ENCODE measurements around the gene SLX4IP. TPM values are rescaled to one million over a fixed set of nuclear protein-coding genes. Genes with fewer than 3 reads are reported as not detected.

SLX4IP gene
- total and polyA plus RNA-seq, 2 donors (not counting 3 experiments of a cell fraction or from before 2014, with no cell fraction given), result 1.9 to 4.5 TPM

GRCh38 chr20:10597637-10598036, 162.5 kb downstream of the SLX4IP start:
- POLR2A ChIA-PET, result no interaction called here
- intact Hi-C loops (cut with micrococcal nuclease), result loop anchor here (5.0 kb wide), 2 partner anchors 40 to 245 kb away; no protein-coding TSS in a partner anchor
- no peak for FAIRE-seq

More at GRCh38 chr20:10597637-10598036, 162.5 kb downstream of the SLX4IP start:
- Histone ChIP-seq H3K9me1 (replicated peaks; ENCODE audit: control insufficient read depth, extremely low read depth, insufficient read depth, low read length) (no peaks in the 10 kb centered on the region), H3K4me2 (ENCODE audit: insufficient read depth, low read length) (no peak overlapping the region), H3K4me3 (replicated peaks in 1 of 3; ENCODE audit: insufficient read depth in 1 of 3, low read depth in 1 of 3, low read length in 3 of 3) (no peak overlapping the region), H2AFZ (ENCODE audit: low read depth, low read length) (no peak overlapping the region), H3K9ac (replicated peaks; ENCODE audit: extremely low read depth, insufficient read depth, low read length) (no peak overlapping the region), H3K79me2 (ENCODE audit: control insufficient read depth, insufficient read depth, low read length) (no peaks in the 10 kb centered on the region), H3K27me3 (ENCODE audit: control insufficient read depth in 2 of 2, insufficient read depth in 2 of 2, low read length in 2 of 2) (no peaks in the 10 kb centered on the region), H3K36me3 (ENCODE audit: control insufficient read depth in 2 of 2, extremely low read depth in 1 of 2, insufficient read depth in 2 of 2, low read length in 2 of 2) (no peaks in the 10 kb centered on the region), H4K20me1 (replicated peaks; ENCODE audit: control insufficient read depth, extremely low read depth, insufficient read depth, low read length) (no peaks in the 10 kb centered on the region), H3K27ac (ENCODE audit: insufficient read depth, low read depth, low read length) (no peak overlapping the region), H3K9me3 (replicated peaks; ENCODE audit: control insufficient read depth, insufficient read depth, low read length) (no peaks in the 10 kb centered on the region), H3K4me1 (ENCODE audit: control insufficient read depth, extremely low read depth, insufficient read depth, low read length) (peaks cover 28% of the 10 kb centered on the region)
- no peak for DNase-seq (ENCODE audit: low read depth, low spot score)
- CTCF ChIA-PET, result interaction anchor here (0.9 to 2.1 kb wide), 6 partner anchors 11 to 45 kb away, joined by 3 to 11 read pairs (median 3); no protein-coding TSS in a partner anchor
- TF ChIP-seq CTCF (IDR thresholded peaks at IDR 0.05; ENCODE audit: extremely low read depth in 1 of 2, insufficient read depth in 1 of 2, low read depth in 1 of 2, low read length in 2 of 2), result no peak
- no peak for TF ChIP-seq POLR2A (IDR thresholded peaks at IDR 0.05; ENCODE audit: low read depth, low read length)
- dilution Hi-C loops (cut with MboI; ENCODE audit: extremely low pct_ligation_motif_present, low sequenced_read_pairs), result no loop called here
- BruUV-seq (replicated peaks), result no TSS peak
